ENCODE data around the gene ZNF358.

DNA sequence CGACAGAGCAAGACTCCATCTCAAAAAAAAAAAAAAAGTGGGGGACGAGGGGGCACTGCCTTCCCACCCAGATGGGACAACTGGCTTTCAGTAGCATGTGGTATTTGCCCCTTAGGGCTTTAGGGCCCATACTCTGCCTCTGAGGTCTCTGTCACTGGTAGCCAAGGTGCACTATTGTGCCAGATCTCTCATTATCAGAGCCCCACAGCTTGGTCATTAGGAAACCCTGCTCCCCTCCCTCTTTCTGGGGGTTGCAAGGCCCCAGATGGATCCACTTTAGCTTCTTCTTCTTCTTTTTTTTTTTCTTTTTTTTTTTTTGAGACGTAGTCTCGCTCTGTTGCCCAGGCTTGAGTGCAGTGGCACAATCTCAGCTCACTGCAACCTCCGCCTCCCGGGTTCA, 11.2 kb upstream of the ZNF358 start:
- TF ChIP-seq EP300 (IDR thresholded peaks at IDR 0.05), result no peak
- no peak for TF ChIP-seq POLR2AphosphoS5 (IDR thresholded peaks at IDR 0.05)
- TF ChIP-seq, protein P1, sequence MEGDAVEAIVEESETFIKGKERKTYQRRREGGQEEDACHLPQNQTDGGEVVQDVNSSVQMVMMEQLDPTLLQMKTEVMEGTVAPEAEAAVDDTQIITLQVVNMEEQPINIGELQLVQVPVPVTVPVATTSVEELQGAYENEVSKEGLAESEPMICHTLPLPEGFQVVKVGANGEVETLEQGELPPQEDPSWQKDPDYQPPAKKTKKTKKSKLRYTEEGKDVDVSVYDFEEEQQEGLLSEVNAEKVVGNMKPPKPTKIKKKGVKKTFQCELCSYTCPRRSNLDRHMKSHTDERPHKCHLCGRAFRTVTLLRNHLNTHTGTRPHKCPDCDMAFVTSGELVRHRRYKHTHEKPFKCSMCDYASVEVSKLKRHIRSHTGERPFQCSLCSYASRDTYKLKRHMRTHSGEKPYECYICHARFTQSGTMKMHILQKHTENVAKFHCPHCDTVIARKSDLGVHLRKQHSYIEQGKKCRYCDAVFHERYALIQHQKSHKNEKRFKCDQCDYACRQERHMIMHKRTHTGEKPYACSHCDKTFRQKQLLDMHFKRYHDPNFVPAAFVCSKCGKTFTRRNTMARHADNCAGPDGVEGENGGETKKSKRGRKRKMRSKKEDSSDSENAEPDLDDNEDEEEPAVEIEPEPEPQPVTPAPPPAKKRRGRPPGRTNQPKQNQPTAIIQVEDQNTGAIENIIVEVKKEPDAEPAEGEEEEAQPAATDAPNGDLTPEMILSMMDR (IDR thresholded peaks at IDR 0.05), result no peak

Measured in esophagus muscularis mucosa (tissue), 4 donors.